ENCODE measurements around the gene RAB30.
A peak's percentile ranks its signal among the peaks of the same experiment; 100 is the strongest.

The RAB30 gene

DNA sequence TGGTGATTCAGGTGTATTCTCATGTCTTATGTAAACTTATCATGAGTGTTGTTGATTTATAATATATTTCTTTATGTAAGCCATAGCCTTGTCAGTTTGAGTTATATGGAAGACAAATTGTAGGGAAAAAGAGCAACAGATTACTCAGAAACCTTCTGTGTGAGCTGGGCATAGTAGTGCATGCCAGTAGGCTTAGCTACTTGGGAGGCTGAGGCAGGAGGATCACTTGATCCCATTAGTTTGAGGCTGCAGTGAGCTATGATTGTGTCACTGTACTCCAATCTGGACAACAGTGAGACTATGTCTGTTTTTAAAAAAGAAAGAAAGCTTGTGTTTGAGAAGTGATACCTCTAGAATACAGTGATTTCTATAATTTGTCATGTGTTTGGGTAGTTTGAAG, 2.2 kb upstream of the RAB30 start:
- H3K9me3 ChIP-seq = no peaks in the 10 kb centered on the region
- no peak for DNase-seq
- H3K4me1 ChIP-seq = peaks cover 5% of the 10 kb centered on the region; the same call in 1 of the 2 replicates
- peaks cover 36% of the 10 kb centered on the region for H3K36me3 ChIP-seq
- no peak overlapping the region for H3K4me3 ChIP-seq (ENCODE audit: low read depth, low read length)
- no peaks in the 10 kb centered on the region for H3K27me3 ChIP-seq
- TF ChIP-seq, protein P1, sequence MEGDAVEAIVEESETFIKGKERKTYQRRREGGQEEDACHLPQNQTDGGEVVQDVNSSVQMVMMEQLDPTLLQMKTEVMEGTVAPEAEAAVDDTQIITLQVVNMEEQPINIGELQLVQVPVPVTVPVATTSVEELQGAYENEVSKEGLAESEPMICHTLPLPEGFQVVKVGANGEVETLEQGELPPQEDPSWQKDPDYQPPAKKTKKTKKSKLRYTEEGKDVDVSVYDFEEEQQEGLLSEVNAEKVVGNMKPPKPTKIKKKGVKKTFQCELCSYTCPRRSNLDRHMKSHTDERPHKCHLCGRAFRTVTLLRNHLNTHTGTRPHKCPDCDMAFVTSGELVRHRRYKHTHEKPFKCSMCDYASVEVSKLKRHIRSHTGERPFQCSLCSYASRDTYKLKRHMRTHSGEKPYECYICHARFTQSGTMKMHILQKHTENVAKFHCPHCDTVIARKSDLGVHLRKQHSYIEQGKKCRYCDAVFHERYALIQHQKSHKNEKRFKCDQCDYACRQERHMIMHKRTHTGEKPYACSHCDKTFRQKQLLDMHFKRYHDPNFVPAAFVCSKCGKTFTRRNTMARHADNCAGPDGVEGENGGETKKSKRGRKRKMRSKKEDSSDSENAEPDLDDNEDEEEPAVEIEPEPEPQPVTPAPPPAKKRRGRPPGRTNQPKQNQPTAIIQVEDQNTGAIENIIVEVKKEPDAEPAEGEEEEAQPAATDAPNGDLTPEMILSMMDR (IDR thresholded peaks at IDR 0.05; ENCODE audit: low read depth, low read length) = no peak

DNA sequence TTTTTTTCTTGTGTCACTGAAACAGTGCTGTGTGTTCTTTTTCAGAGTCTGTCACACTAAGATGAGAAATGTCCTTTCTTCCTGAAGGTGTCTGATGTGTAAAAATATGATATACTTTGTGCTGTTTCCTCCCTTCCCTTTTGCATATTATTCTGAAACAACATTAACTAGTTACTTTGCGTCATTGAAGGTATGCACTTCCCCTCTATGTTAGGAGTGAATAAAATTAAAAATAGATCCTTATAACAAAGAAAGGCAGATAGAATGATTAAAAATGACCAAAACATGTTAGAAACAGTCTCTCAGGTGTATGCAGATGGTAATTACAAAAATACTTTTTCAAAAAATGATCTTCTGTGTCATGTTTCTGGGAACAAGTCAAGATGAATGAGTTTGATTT, 1.6 kb upstream of the RAB30 start:
- DNase-seq = no peak
- TF ChIP-seq, protein P1 (IDR thresholded peaks at IDR 0.05; ENCODE audit: low read depth, low read length) = no peak
- H3K27me3 ChIP-seq = no peaks in the 10 kb centered on the region
- peaks cover 5% of the 10 kb centered on the region; the same call in 1 of the 2 replicates for H3K4me1 ChIP-seq
- no peaks in the 10 kb centered on the region for H3K9me3 ChIP-seq
- peak overlapping the region; percentile 79 for H3K4me3 ChIP-seq (ENCODE audit: low read depth, low read length)
- peaks cover 29% of the 10 kb centered on the region for H3K36me3 ChIP-seq

DNA sequence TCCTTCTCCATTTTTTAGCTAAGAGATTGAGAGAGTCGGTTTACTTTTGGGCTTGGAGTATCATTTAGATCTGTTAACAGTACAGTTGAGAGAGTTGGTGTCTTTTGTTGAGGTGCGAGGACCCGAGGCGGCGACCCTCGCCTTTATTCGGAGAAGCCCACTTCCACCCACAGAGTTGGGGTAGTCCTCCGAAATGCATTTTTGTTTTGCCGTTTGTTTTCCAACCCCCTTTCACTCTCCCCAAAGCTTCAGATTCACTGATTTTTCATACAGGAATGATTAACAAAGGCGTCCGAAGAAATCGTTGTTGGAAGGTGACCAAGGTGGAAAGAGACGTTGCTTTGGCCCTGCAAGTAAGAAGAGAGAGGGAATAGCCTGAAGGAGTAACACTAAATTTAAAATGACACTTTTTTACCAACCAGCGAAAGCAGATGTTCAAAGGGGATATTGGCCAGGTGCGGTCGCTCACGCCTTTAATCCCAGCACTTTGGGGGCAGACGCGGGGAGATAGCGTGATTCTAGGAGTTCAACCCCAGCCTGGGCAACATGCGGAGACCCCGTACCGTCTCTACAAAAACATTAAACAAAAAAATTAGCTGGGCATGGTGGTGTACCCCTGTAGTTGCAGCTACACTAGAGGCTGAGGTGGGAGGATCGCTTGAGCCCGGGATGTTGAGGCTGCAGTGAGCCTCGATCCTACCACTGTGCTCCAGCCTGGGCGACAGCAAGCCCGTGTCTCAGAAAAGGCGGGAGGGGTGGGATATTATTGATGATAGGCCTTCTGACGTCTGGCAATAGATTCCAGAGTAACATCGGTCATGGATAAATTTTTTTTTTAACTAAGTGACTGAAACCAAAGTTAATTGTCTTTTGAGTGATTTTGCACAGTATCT, 899 bp upstream of the RAB30 start:
- TF ChIP-seq, protein P1 (IDR thresholded peaks at IDR 0.05; ENCODE audit: low read depth, low read length) = no peak
- Histone ChIP-seq H3K4me1 (peaks cover 5% of the 10 kb centered on the region; the same call in 1 of the 2 replicates), H3K36me3 (peaks cover 27% of the 10 kb centered on the region), H3K27me3 (no peaks in the 10 kb centered on the region), H3K4me3 (ENCODE audit: low read depth, low read length) (peak overlapping the region; percentile 79), H3K9me3 (no peaks in the 10 kb centered on the region)
- no peak for DNase-seq

DNA sequence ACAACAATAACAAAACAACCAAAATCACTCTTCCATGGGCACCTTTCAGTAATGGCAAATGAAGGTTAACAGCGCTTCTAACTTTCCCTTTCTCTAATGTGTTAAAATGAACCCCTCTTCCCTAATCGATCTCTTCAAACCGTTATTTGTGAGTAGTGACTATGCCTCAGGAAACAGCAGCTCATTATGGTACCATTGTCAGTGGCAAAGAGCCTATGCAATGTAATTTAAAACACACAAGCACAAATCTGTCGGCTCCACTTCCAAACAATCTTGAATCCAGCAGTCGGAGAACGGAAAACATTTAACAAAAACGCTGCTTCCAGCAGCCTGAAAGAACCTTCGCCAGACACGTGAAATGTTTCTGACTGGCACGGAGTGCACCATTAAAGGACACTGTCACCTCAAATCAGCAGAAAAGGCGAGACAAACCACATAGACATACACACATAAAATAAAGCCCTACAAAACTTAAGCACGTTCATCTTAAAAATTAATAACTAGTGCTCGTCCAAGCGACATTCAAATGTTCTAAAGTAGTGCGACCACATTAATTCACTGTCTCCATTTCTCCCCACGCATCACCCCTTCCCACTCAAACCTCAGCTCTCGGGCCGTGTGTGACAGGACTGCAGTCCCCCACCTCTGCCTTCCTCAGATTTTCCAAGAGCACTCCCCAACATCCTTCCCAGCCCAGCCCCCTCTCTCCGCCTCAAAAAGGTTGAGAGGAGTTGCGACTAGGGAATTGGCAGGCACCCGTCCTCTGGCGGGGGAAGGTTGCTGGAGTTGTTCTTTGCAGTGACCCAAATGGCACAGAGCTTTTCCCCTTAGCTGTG, 748 bp downstream of the RAB30 start:
- peak; percentile 52 for DNase-seq
- TF ChIP-seq, protein P1 (IDR thresholded peaks at IDR 0.05; ENCODE audit: low read depth, low read length) = no peak
- Histone ChIP-seq H3K4me3 (ENCODE audit: low read depth, low read length) (peak overlapping the region; percentile 79), H3K27me3 (no peaks in the 10 kb centered on the region), H3K36me3 (peaks cover 23% of the 10 kb centered on the region), H3K4me1 (peaks cover 5% of the 10 kb centered on the region; the same call in 1 of the 2 replicates), H3K9me3 (no peaks in the 10 kb centered on the region)

DNA sequence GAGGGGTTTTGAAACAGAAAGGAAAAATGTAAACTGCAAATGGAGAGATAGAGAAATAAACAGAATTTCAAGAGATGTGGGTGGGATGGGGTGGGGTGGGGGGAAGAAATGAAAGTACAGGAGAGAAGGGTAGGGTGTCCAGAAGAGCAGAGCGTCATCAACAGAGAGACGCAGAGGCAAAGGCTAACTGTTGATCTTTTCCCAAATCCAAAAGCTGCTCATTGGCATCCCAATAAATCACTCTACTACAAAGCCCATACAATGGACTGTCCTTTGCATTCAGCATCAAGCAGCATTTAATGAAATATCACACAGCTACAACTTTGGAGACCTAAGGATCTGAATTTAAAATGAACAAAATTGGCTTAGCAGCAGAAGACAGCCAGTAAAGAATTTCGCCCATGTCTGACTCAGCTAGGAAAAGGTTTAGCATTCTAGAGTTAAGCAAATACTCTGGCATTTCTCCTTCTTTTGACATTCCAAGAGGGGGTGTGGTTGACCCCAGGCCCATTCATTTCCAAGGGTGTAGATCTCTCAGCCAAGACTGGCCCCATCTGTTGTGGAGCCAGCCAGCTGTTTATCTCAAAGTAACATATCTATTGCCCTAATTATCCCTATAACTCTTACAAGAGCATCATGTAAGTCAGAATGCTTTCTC, 1.5 kb downstream of the RAB30 start:
- Histone ChIP-seq H3K27me3 (no peaks in the 10 kb centered on the region), H3K4me1 (peaks cover 5% of the 10 kb centered on the region; the same call in 1 of the 2 replicates), H3K36me3 (peaks cover 23% of the 10 kb centered on the region), H3K4me3 (ENCODE audit: low read depth, low read length) (peak overlapping the region; percentile 79), H3K9me3 (no peaks in the 10 kb centered on the region)
- DNase-seq = no peak
- TF ChIP-seq, protein P1 (IDR thresholded peaks at IDR 0.05; ENCODE audit: low read depth, low read length) = no peak
